SK-N-SH (cell line): ENCODE results near the gene ADAM29. TPM values are rescaled to one million over a fixed set of nuclear protein-coding genes. Genes with fewer than 3 reads are reported as not detected.
"Not testable (repeated sequence)": the region's sequence is repeated elsewhere in the genome, so short reads cannot be mapped to it uniquely, and the experiment has no call there.

Experiments
- CTCF ChIA-PET: fragments of 300-600, 350-600 bp; formaldehyde crosslinking; extraction: SDS; loops from one replicate; lab custom pipeline; 2021; lab: Yijun Ruan, JAX
- POLR2A ChIA-PET: fragments of 350-600 bp; sonication (Branson Sonifier 250); formaldehyde crosslinking; extraction: SDS; loops from one replicate; lab custom pipeline; 2020; ENCODE audit warnings: antibody characterized with exemption, inconsistent platforms; lab: Yijun Ruan, JAX
- DNase-seq: peaks from one replicate; pipeline ENCODE4 v3.0.0; 2012
- H2AFZ ChIP-seq: fragments of 200-600 bp; sonication (generic); 2 replicates; pipeline ENCODE4 v1.8.1; 2016; ENCODE audit warnings: antibody characterized with exemption, mild to moderate bottlenecking, low read depth
- H3F3A ChIP-seq: fragments of 200-600 bp; sonication (generic); replicated peaks from 2 replicates; pipeline ENCODE3; 2016; ENCODE audit warnings: antibody characterized with exemption, mild to moderate bottlenecking; ENCODE audit not compliant: insufficient read depth
- H3K27ac ChIP-seq, 2 experiments: fragments of 200-500 bp in 1 of 2; fragments of 200-600 bp in 1 of 2; sonication (Bioruptor generic) in 1 of 2; sonication (generic), shearing (Covaris generic) in 1 of 2; 2 replicates each; pipeline versions ENCODE4 v1.5.1 to v1.6.1; 2014 to 2016; ENCODE audit warnings: low read depth in 2 of 2, inconsistent platforms in 1 of 2, low read length in 1 of 2, mild to moderate bottlenecking in 1 of 2, mixed read lengths in 1 of 2
- H3K27me3 ChIP-seq: fragments of 200-600 bp; sonication (generic), shearing (Covaris generic); 2 replicates; pipeline ENCODE4 v1.6.1; 2016; ENCODE audit warnings: mixed run types; ENCODE audit not compliant: insufficient read depth
- H3K36me3 ChIP-seq, 2 experiments: fragments of 200-500 bp in 1 of 2; fragments of 200-600 bp in 1 of 2; sonication (Bioruptor generic) in 1 of 2; sonication (generic) in 1 of 2; replicated peaks in 1 of 2; 2 replicates each; pipeline versions ENCODE3 to v1.5.1; 2014 to 2016; ENCODE audit warnings: low read length in 1 of 2, mild to moderate bottlenecking in 1 of 2; ENCODE audit not compliant: insufficient read depth in 2 of 2, control insufficient read depth in 1 of 2
- H3K4me1 ChIP-seq, 2 experiments: fragments of 200-500 bp in 1 of 2; fragments of 200-600 bp in 1 of 2; sonication (Bioruptor generic) in 1 of 2; sonication (generic), shearing (Covaris generic) in 1 of 2; 2 replicates each; pipeline versions ENCODE4 v1.5.1 to v1.6.1; 2014 to 2016; ENCODE audit warnings: low read depth in 1 of 2, low read length in 1 of 2, mixed run types in 1 of 2; ENCODE audit not compliant: insufficient read depth in 2 of 2, control insufficient read depth in 1 of 2
- H3K4me2 ChIP-seq: fragments of 200-600 bp; sonication (generic), shearing (Covaris generic); 2 replicates; pipeline ENCODE4 v1.6.1; 2017; ENCODE audit warnings: mixed run types
- H3K4me3 ChIP-seq, 2 experiments: fragments of 200-500 bp in 1 of 2; fragments of 200-600 bp in 1 of 2; sonication (Bioruptor generic) in 1 of 2; sonication (generic), shearing (Covaris generic) in 1 of 2; 2 replicates each; pipeline versions ENCODE4 v1.5.1 to v1.8.1; 2014 to 2016; ENCODE audit warnings: low read depth in 2 of 2, inconsistent platforms in 1 of 2, low read length in 1 of 2, mild to moderate bottlenecking in 1 of 2, mixed read lengths in 1 of 2, moderate library complexity in 1 of 2
- H3K79me2 ChIP-seq: fragments of 200-600 bp; sonication (generic); 2 replicates; pipeline ENCODE4 v1.8.1; 2017; ENCODE audit warnings: mild to moderate bottlenecking; ENCODE audit not compliant: insufficient read depth
- H3K9ac ChIP-seq: fragments of 200-600 bp; sonication (generic); 2 replicates; pipeline ENCODE4 v1.6.1; 2017; ENCODE audit warnings: mixed run types
- H3K9me2 ChIP-seq: fragments of 200-600 bp; sonication (generic); 2 replicates; pipeline ENCODE4 v1.6.1; 2017; ENCODE audit warnings: mixed run types
- H3K9me3 ChIP-seq: fragments of 200-600 bp; sonication (generic); 2 replicates; pipeline ENCODE4 v1.6.1; 2017; ENCODE audit warnings: mixed run types, mild to moderate bottlenecking, moderate library complexity
- H4K20me1 ChIP-seq: fragments of 200-600 bp; sonication (generic); 2 replicates; pipeline ENCODE4 v1.6.1; 2017; ENCODE audit warnings: mild to moderate bottlenecking, mixed run types; ENCODE audit not compliant: insufficient read depth
- GABPA ChIP-seq: IDR thresholded peaks from 2 replicates; pipeline ENCODE4 v1.4.0; 2012; ENCODE audit warnings: low read depth, mild to moderate bottlenecking
- GATA2 ChIP-seq: sonication (generic); formaldehyde crosslinking; IDR thresholded peaks from 2 replicates; pipeline ENCODE4 v1.5.0; 2020; ENCODE audit warnings: mild to moderate bottlenecking, missing genetic modification reagents
- IRF3 ChIP-seq: fragments of 150-350 bp; IDR thresholded peaks from 2 replicates; pipeline ENCODE4 v1.6.1; 2016; ENCODE audit warnings: mild to moderate bottlenecking, low read depth, low read length
- POLR2AphosphoS5 ChIP-seq: IDR thresholded peaks from 2 replicates; pipeline ENCODE4 v1.6.1; 2012; ENCODE audit warnings: low read depth, low read length
- RCOR1 ChIP-seq: fragments of 150-350 bp; IDR thresholded peaks from 2 replicates; pipeline ENCODE4 v1.6.1; 2017; ENCODE audit warnings: antibody characterized with exemption, low read length
- RFX5 ChIP-seq: IDR thresholded peaks from 2 replicates; pipeline ENCODE4 v1.6.1; 2012; ENCODE audit warnings: mild to moderate bottlenecking, improper control_type of control experiment, low read length
- TCF12 ChIP-seq: IDR thresholded peaks from 2 replicates; pipeline ENCODE4 v1.4.0; 2012
- USF2 ChIP-seq: fragments of 150-350 bp; IDR thresholded peaks from 2 replicates; pipeline ENCODE4 v1.6.1; 2017; ENCODE audit warnings: antibody characterized with exemption, low read length, low read depth, borderline replicate concordance
- YY1 ChIP-seq: IDR thresholded peaks from 2 replicates; pipeline ENCODE4 v1.4.0; 2012; ENCODE audit warnings: low read depth, mild to moderate bottlenecking
- WGBS: methylation state at CpG from one replicate; pipeline ENCODE4 v1.1.6; 2017; ENCODE audit warnings: low lambda C conversion rate; 5-methylcytosine and 5-hydroxymethylcytosine counted together
- polyA plus RNA-seq, 3 experiments: library from polyadenylated mRNA; depleted of rRNA; stranded (reverse); fragments of >200 nt; gene quantifications; 2 replicates each; pipeline ENCODE4 v1.2.3, GENCODE V29; 2012

ADAM29 gene
- polyA plus RNA-seq, 1 of the 3 experiments (the other 2 are of a cell fraction), result not detected

GRCh38 chr4:174972911-174973310 is 54.8 kb downstream of the ADAM29 start:
- no peak overlapping the region for H3K27ac ChIP-seq

GRCh38 chr4:174973336-174973735 is 55.2 kb downstream of the ADAM29 start:
- Histone ChIP-seq H3K4me1 (no peaks in the 10 kb centered on the region), H3K9ac (no peak overlapping the region), H3K36me3 (no peaks in the 10 kb centered on the region), H3F3A (no peaks in the 10 kb centered on the region), H3K4me3 (no peak overlapping the region), H3K4me2 (no peak overlapping the region), H2AFZ (no peak overlapping the region), H3K27me3 (no peaks in the 10 kb centered on the region), H3K27ac (no peak overlapping the region), H3K9me3 (no peaks in the 10 kb centered on the region), H3K9me2 (no peaks in the 10 kb centered on the region), H4K20me1 (no peaks in the 10 kb centered on the region), H3K79me2 (no peaks in the 10 kb centered on the region)
- ChIA-PET POLR2A (no interaction called here), CTCF (interaction anchor here (1.2 kb wide), 1 partner anchor 11 kb away, joined by 3 read pairs; no protein-coding TSS in a partner anchor)
- TF ChIP-seq TCF12, result no peak
- no peak for DNase-seq
- 7% methylated on average over 2 of the region's 2 CpGs for WGBS

More at GRCh38 chr4:174972911-174973310, 54.8 kb downstream of the ADAM29 start:
- CTCF ChIA-PET, result interaction anchor here (1.2 kb wide), 1 partner anchor 11 kb away, joined by 3 read pairs; no protein-coding TSS in a partner anchor
- no peak overlapping the region for H3K4me2 ChIP-seq
- no peak overlapping the region for H2AFZ ChIP-seq
- no peaks in the 10 kb centered on the region for H4K20me1 ChIP-seq
- TF ChIP-seq YY1 (no peak), POLR2AphosphoS5 (no peak), IRF3 (no peak), GATA2 (CRISPR knock-in tag) (no peak), GABPA (no peak), USF2 (no peak)
- POLR2A ChIA-PET, result no interaction called here
- no peak overlapping the region for H3K9ac ChIP-seq
- H3K36me3 ChIP-seq, result no peaks in the 10 kb centered on the region
- H3F3A ChIP-seq, result no peaks in the 10 kb centered on the region
- WGBS, result 10% methylated on average over 3 of the region's 3 CpGs
- H3K4me3 ChIP-seq, result no peak overlapping the region
- H3K9me3 ChIP-seq, result no peaks in the 10 kb centered on the region
- H3K27me3 ChIP-seq, result no peaks in the 10 kb centered on the region
- DNase-seq, result no peak
- no peaks in the 10 kb centered on the region for H3K79me2 ChIP-seq
- no peaks in the 10 kb centered on the region for H3K9me2 ChIP-seq
- H3K4me1 ChIP-seq, result no peaks in the 10 kb centered on the region

- no peaks in the 10 kb centered on the region for H3F3A ChIP-seq
- H3K4me1 ChIP-seq, result no peaks in the 10 kb centered on the region
- no peak overlapping the region for H3K9ac ChIP-seq
- no peak overlapping the region for H3K4me2 ChIP-seq
- H3K4me3 ChIP-seq, result no peak overlapping the region
- H3K27me3 ChIP-seq, result no peaks in the 10 kb centered on the region
- no peak overlapping the region for H2AFZ ChIP-seq
- no peak overlapping the region for H3K27ac ChIP-seq
- H3K9me2 ChIP-seq, result no peaks in the 10 kb centered on the region
- no peaks in the 10 kb centered on the region for H3K36me3 ChIP-seq
- CTCF ChIA-PET, result no interaction called here
- POLR2A ChIA-PET, result no interaction called here
- no peaks in the 10 kb centered on the region for H4K20me1 ChIP-seq
- TF ChIP-seq RFX5 (no peak), TCF12 (no peak), RCOR1 (no peak)
- no peaks in the 10 kb centered on the region for H3K9me3 ChIP-seq
- DNase-seq, result no peak
- 4% methylated on average over 6 of the region's 6 CpGs for WGBS
- no peaks in the 10 kb centered on the region for H3K79me2 ChIP-seq
Measured at GRCh38 chr4:174983128-174983750, 65.1 kb downstream of the ADAM29 start.

GRCh38 chr4:174983870-174984269 is 65.7 kb downstream of the ADAM29 start:
- H3K4me3 ChIP-seq, H4K20me1 ChIP-seq, POLR2A ChIA-PET, CTCF ChIA-PET, H3K4me1 ChIP-seq, H3K27ac ChIP-seq, H3K79me2 ChIP-seq, H3K9ac ChIP-seq, H3F3A ChIP-seq, H3K9me2 ChIP-seq, H3K36me3 ChIP-seq, DNase-seq, H3K27me3 ChIP-seq, H3K9me3 ChIP-seq, H2AFZ ChIP-seq, H3K4me2 ChIP-seq: not testable (repeated sequence)
- WGBS, result 0% methylated on average over 1 of the region's 5 CpGs
